ENCODE results near the gene UNC45B.
A peak's percentile ranks its signal among the peaks of the same experiment; 100 is the strongest.
"Not testable (repeated sequence)": the region's sequence is repeated elsewhere in the genome, so short reads cannot be mapped to it uniquely, and the experiment has no call there.

The UNC45B gene

GRCh38 chr17:35222452-35222851 lies 74.8 kb downstream of the UNC45B start:
- DNase-seq = no peak

GRCh38 chr17:35224436-35224835 lies 76.8 kb downstream of the UNC45B start:
- no peak for DNase-seq

- DNase-seq = no peak
Measured at GRCh38 chr17:35227546-35227945, 79.9 kb downstream of the UNC45B start.

- peak in 1 of 2 donors; percentile 30 for DNase-seq
Measured at GRCh38 chr17:35229638-35230037, 82.0 kb downstream of the UNC45B start.

- not testable (repeated sequence) for DNase-seq
Measured at GRCh38 chr17:35234315-35234714, 86.7 kb downstream of the UNC45B start.

GRCh38 chr17:35235289-35235688 lies 87.7 kb downstream of the UNC45B start:
- no peak for DNase-seq

- DNase-seq = peak in 1 of 2 donors; percentile 21
Measured at GRCh38 chr17:35235917-35236316, 88.3 kb downstream of the UNC45B start.

GRCh38 chr17:35236821-35237220 lies 89.2 kb downstream of the UNC45B start:
- no peak for DNase-seq

GRCh38 chr17:35238821-35239220 lies 91.2 kb downstream of the UNC45B start:
- no peak for DNase-seq
